HepG2 (cell line): ENCODE data around the gene PHKG1. TPM values are rescaled to one million over a fixed set of nuclear protein-coding genes. Genes with fewer than 3 reads are reported as not detected.

ENCODE experiments used
- DNMT1 ChIP-seq: sonication (generic); formaldehyde crosslinking; IDR thresholded peaks from 2 replicates; pipeline ENCODE4 v1.5.1; 2020; ENCODE audit warnings: mild to moderate bottlenecking, missing genetic modification reagents
- FOSL2 ChIP-seq: sonication (generic); formaldehyde crosslinking; IDR thresholded peaks from 2 replicates; pipeline ENCODE4 v1.4.0; 2020; ENCODE audit warnings: missing genetic modification reagents
- ISL2 ChIP-seq: sonication (generic); formaldehyde crosslinking; IDR thresholded peaks from 2 replicates; pipeline ENCODE4 v1.5.0; 2020; ENCODE audit warnings: missing genetic modification reagents
- NAIF1 ChIP-seq: sonication (generic); formaldehyde crosslinking; IDR thresholded peaks from 2 replicates; pipeline ENCODE4 v1.5.0; 2020; ENCODE audit warnings: mild to moderate bottlenecking, missing genetic modification reagents, borderline replicate concordance
- RARG ChIP-seq: sonication (generic); formaldehyde crosslinking; IDR thresholded peaks from 2 replicates; pipeline ENCODE4 v1.4.0; 2020; ENCODE audit warnings: low read depth, mild to moderate bottlenecking, missing genetic modification reagents
- SCMH1 ChIP-seq: sonication (generic); formaldehyde crosslinking; IDR thresholded peaks from 2 replicates; pipeline ENCODE4 v1.9.0; 2021; ENCODE audit warnings: missing genetic modification reagents, mild to moderate bottlenecking, borderline replicate concordance
- ZC3H4 ChIP-seq: sonication (generic); formaldehyde crosslinking; IDR thresholded peaks from 2 replicates; pipeline ENCODE4 v1.4.0; 2020; ENCODE audit warnings: missing genetic modification reagents, borderline replicate concordance
- ZNF510 ChIP-seq: sonication (generic); formaldehyde crosslinking; IDR thresholded peaks from 2 replicates; pipeline ENCODE4 v1.4.0; 2020; ENCODE audit warnings: low read depth, mild to moderate bottlenecking, missing genetic modification reagents
- ZNF616 ChIP-seq: sonication (generic); formaldehyde crosslinking; IDR thresholded peaks from 2 replicates; pipeline ENCODE4 v1.5.0; 2020; ENCODE audit warnings: low read depth, mild to moderate bottlenecking, missing genetic modification reagents
- ZNF746 ChIP-seq: sonication (generic); formaldehyde crosslinking; IDR thresholded peaks from 2 replicates; pipeline ENCODE4 v1.8.0; 2022; ENCODE audit warnings: mild to moderate bottlenecking, missing genetic modification reagents
- polyA plus RNA-seq, 8 experiments: library from polyadenylated mRNA; depleted of rRNA in 3 of 8; stranded (reverse) in 7 of 8; unstranded in 1 of 8; fragments of >200 nt; fragmentation: Illumina TruSeq in 4 of 8; extraction: Trizol in 4 of 8; gene quantifications; 2 replicates each; pipeline versions ENCODE4 v1.2.1 to v1.2.3, GENCODE V29; 2011 to 2016; ENCODE audit warnings: low read depth in 4 of 8, missing spikeins in 1 of 8, mixed read lengths in 1 of 8; ENCODE audit not compliant: insufficient read depth in 1 of 8
- total RNA-seq, 5 experiments: library from RNA; depleted of rRNA; stranded (reverse); fragments of >200 nt; fragmentation: Illumina TruSeq; extraction: Trizol; gene quantifications; 2 replicates each; pipeline ENCODE4 v1.2.3, GENCODE V29; 2016; ENCODE audit warnings: low read depth in 1 of 5
- TF ChIP-seq, protein P1 (sequence below): sonication (generic); IDR thresholded peaks from 2 replicates; pipeline ENCODE4 v1.6.1; 2016; ENCODE audit warnings: low read depth, borderline replicate concordance
- TF ChIP-seq, protein P2 (sequence below): sonication (generic); formaldehyde crosslinking; IDR thresholded peaks from 2 replicates; pipeline ENCODE4 v1.4.0; 2020; ENCODE audit warnings: mild to moderate bottlenecking, missing genetic modification reagents
- TF ChIP-seq, protein P3 (sequence below): sonication (generic); formaldehyde crosslinking; IDR thresholded peaks from 2 replicates; pipeline ENCODE4 v1.4.0; 2020; ENCODE audit warnings: mild to moderate bottlenecking, missing genetic modification reagents
- TF ChIP-seq, protein P4 (sequence below): IDR thresholded peaks from 2 replicates; pipeline ENCODE4 v1.6.1; 2016; ENCODE audit warnings: missing biosample characterization, missing genetic modification reagents, low read depth
- TF ChIP-seq, protein P5 (sequence below): sonication (generic); formaldehyde crosslinking; IDR thresholded peaks from 2 replicates; pipeline ENCODE4; 2020; ENCODE audit warnings: missing genetic modification reagents, mild to moderate bottlenecking, borderline replicate concordance
- TF ChIP-seq, protein P6 (sequence below): sonication (generic); formaldehyde crosslinking; IDR thresholded peaks from 2 replicates; pipeline ENCODE4 v1.5.1; 2020; ENCODE audit warnings: missing genetic modification reagents, mild to moderate bottlenecking, borderline replicate concordance

Gene PHKG1
- total and polyA plus RNA-seq, 2 of the 13 experiments (the other 11 are each of a cell fraction or from before 2014, with no cell fraction given), result 0.44 to 0.71 TPM

DNA sequence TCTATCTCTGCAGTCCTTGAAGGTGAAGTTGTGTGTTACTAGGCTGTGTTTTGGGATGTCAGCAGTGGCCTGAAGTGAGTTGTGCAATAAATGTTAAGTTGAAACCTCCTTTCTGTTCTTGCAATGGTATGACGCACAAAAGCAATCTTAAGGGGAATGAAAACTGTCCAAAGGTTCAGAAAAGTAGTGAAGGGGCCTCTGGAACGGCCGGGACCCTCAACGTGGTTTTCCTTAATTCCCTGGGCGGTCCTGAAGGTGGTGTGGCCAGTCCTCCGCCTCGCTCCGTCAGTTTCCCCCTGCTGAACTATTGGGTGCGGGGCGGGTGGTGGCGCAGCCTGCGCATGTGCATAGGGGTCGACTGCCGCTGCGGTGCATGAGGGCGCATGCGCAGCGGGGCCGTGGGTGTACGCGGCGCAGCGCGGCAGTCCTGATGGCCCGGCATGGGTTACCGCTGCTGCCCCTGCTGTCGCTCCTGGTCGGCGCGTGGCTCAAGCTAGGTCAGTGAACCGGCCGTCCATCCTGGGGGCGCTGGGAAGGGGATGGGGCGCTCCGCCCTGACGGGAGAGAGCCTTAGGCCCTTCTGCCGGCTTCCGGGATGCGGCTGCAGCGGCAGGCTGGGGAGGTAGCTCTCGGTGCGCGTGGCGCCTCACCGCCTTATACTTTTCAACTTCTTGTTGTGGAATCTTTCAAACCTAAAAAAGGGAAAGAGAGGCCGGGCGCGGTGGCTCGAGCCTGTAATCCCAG lies 28.7 kb downstream of the PHKG1 start, which contains the start of gene SUMF2 (continued):
- TF ChIP-seq RARG (CRISPR knock-in tag) (no peak), ZC3H4 (CRISPR knock-in tag) (0 out of 2 replicates have a peak, but pooled peaks have one; percentile 64), SCMH1 (CRISPR knock-in tag) (no peak), DNMT1 (CRISPR knock-in tag) (no peak), ZNF510 (CRISPR knock-in tag) (0 out of 2 replicates have a peak, but pooled peaks have one; percentile 26), ZNF746 (no peak), NAIF1 (CRISPR knock-in tag) (peak; percentile 72; the same call in 1 of the 2 replicates), ZNF616 (CRISPR knock-in tag) (peak; percentile 62; the same call in 1 of the 2 replicates), ISL2 (CRISPR knock-in tag) (peak; percentile 79), FOSL2 (CRISPR knock-in tag) (peak; percentile 47)
- TF ChIP-seq, protein P1, sequence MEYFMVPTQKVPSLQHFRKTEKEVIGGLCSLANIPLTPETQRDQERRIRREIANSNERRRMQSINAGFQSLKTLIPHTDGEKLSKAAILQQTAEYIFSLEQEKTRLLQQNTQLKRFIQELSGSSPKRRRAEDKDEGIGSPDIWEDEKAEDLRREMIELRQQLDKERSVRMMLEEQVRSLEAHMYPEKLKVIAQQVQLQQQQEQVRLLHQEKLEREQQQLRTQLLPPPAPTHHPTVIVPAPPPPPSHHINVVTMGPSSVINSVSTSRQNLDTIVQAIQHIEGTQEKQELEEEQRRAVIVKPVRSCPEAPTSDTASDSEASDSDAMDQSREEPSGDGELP, result peak; percentile 41; the same call in 1 of the 2 replicates
- TF ChIP-seq, protein P2, sequence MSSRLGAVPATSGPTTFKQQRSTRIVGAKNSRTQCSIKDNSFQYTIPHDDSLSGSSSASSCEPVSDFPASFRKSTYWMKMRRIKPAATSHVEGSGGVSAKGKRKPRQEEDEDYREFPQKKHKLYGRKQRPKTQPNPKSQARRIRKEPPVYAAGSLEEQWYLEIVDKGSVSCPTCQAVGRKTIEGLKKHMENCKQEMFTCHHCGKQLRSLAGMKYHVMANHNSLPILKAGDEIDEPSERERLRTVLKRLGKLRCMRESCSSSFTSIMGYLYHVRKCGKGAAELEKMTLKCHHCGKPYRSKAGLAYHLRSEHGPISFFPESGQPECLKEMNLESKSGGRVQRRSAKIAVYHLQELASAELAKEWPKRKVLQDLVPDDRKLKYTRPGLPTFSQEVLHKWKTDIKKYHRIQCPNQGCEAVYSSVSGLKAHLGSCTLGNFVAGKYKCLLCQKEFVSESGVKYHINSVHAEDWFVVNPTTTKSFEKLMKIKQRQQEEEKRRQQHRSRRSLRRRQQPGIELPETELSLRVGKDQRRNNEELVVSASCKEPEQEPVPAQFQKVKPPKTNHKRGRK (CRISPR knock-in tag), result no peak
- TF ChIP-seq, protein P3, sequence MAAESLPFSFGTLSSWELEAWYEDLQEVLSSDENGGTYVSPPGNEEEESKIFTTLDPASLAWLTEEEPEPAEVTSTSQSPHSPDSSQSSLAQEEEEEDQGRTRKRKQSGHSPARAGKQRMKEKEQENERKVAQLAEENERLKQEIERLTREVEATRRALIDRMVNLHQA (CRISPR knock-in tag), result no peak
- TF ChIP-seq, protein P4, sequence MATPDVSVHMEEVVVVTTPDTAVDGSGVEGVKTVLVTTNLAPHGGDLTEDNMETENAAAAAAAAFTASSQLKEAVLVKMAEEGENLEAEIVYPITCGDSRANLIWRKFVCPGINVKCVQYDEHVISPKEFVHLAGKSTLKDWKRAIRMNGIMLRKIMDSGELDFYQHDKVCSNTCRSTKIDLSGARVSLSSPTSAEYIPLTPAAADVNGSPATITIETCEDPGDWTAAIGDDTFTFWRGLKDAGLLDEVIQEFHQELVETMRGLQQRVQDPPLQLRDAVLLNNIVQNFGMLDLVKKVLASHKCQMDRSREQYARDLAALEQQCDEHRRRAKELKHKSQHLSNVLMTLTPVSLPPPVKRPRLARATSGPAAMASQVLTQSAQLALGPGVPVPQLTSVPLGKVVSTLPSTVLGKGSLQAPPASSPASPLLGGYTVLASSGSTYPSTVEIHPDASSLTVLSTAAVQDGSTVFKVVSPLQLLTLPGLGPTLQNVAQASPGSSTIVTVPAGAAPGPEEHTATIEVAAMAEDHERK (CRISPR knock-in tag), result 0 out of 2 replicates have a peak, but pooled peaks have one; percentile 40
- TF ChIP-seq, protein P5, sequence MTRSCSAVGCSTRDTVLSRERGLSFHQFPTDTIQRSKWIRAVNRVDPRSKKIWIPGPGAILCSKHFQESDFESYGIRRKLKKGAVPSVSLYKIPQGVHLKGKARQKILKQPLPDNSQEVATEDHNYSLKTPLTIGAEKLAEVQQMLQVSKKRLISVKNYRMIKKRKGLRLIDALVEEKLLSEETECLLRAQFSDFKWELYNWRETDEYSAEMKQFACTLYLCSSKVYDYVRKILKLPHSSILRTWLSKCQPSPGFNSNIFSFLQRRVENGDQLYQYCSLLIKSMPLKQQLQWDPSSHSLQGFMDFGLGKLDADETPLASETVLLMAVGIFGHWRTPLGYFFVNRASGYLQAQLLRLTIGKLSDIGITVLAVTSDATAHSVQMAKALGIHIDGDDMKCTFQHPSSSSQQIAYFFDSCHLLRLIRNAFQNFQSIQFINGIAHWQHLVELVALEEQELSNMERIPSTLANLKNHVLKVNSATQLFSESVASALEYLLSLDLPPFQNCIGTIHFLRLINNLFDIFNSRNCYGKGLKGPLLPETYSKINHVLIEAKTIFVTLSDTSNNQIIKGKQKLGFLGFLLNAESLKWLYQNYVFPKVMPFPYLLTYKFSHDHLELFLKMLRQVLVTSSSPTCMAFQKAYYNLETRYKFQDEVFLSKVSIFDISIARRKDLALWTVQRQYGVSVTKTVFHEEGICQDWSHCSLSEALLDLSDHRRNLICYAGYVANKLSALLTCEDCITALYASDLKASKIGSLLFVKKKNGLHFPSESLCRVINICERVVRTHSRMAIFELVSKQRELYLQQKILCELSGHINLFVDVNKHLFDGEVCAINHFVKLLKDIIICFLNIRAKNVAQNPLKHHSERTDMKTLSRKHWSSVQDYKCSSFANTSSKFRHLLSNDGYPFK (CRISPR knock-in tag), result peak; percentile 55; the same call in 1 of the 2 replicates
- TF ChIP-seq, protein P6, sequence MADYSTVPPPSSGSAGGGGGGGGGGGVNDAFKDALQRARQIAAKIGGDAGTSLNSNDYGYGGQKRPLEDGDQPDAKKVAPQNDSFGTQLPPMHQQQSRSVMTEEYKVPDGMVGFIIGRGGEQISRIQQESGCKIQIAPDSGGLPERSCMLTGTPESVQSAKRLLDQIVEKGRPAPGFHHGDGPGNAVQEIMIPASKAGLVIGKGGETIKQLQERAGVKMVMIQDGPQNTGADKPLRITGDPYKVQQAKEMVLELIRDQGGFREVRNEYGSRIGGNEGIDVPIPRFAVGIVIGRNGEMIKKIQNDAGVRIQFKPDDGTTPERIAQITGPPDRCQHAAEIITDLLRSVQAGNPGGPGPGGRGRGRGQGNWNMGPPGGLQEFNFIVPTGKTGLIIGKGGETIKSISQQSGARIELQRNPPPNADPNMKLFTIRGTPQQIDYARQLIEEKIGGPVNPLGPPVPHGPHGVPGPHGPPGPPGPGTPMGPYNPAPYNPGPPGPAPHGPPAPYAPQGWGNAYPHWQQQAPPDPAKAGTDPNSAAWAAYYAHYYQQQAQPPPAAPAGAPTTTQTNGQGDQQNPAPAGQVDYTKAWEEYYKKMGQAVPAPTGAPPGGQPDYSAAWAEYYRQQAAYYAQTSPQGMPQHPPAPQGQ, result peak; percentile 50; the same call in 1 of the 2 replicates
